Neural progenitor cell (in vitro differentiated cells): ENCODE data around the gene MBTPS2. TPM values are rescaled to one million over a fixed set of nuclear protein-coding genes. Genes with fewer than 3 reads are reported as not detected.

ENCODE experiments used
- DNase-seq: peaks from one replicate; pipeline ENCODE4 v3.0.0-alpha.2; 2016; ENCODE audit warnings: low spot score
- H2AFZ ChIP-seq: fragments of 200-600 bp; sonication (generic); replicated peaks from 2 replicates; pipeline ENCODE4 v1.6.1; 2016; ENCODE audit warnings: antibody characterized with exemption
- H3F3A ChIP-seq: fragments of 200-600 bp; sonication (generic); 2 replicates; pipeline ENCODE4 v1.6.1; 2016; ENCODE audit warnings: antibody characterized with exemption, low read depth
- H3K27ac ChIP-seq: fragments of 200-600 bp; sonication (generic); 2 replicates; pipeline ENCODE4 v1.5.1; 2016; ENCODE audit warnings: mild to moderate bottlenecking
- H3K27me3 ChIP-seq: fragments of 200-600 bp; sonication (generic); 2 replicates; pipeline ENCODE4 v1.6.1; 2016; ENCODE audit warnings: mild to moderate bottlenecking, moderate library complexity
- H3K36me3 ChIP-seq: fragments of 200-600 bp; sonication (generic); 2 replicates; pipeline ENCODE4 v1.5.1; 2016
- H3K4me1 ChIP-seq: fragments of 200-600 bp; sonication (generic); 2 replicates; pipeline ENCODE4 v1.6.1; 2016; ENCODE audit warnings: mixed run types
- H3K4me2 ChIP-seq: fragments of 200-600 bp; sonication (generic); 2 replicates; pipeline ENCODE4 v1.6.1; 2016
- H3K4me3 ChIP-seq: fragments of 200-600 bp; sonication (generic); 2 replicates; pipeline ENCODE4 v1.5.1; 2016
- H3K79me2 ChIP-seq: fragments of 200-600 bp; sonication (generic); 2 replicates; pipeline ENCODE4 v1.6.1; 2016; ENCODE audit warnings: low read depth
- H3K9ac ChIP-seq: fragments of 200-600 bp; sonication (generic); 2 replicates; pipeline ENCODE4 v1.6.1; 2016
- H3K9me3 ChIP-seq: fragments of 200-600 bp; sonication (generic); 2 replicates; pipeline ENCODE4 v1.5.1; 2016; ENCODE audit warnings: low read depth
- H4K20me1 ChIP-seq: fragments of 200-600 bp; sonication (generic); 2 replicates; pipeline ENCODE4 v1.6.1; 2016; ENCODE audit warnings: low read depth
- H3K27ac Mint-ChIP-seq: 3 replicates; pipeline ENCODE4 v1.8.0; 2021; ENCODE audit warnings: mixed read lengths
- H3K27me3 Mint-ChIP-seq: 2 replicates; pipeline ENCODE4 v1.8.0; 2022; ENCODE audit warnings: low read depth, mild to moderate bottlenecking, inconsistent platforms, moderate library complexity, mixed read lengths; ENCODE audit not compliant: insufficient read depth
- H3K36me3 Mint-ChIP-seq: 3 replicates; pipeline ENCODE4 v1.8.0; 2021; ENCODE audit warnings: mixed read lengths
- H3K4me1 Mint-ChIP-seq: 3 replicates; pipeline ENCODE4 v1.8.0; 2021; ENCODE audit warnings: mixed read lengths
- H3K4me3 Mint-ChIP-seq: 3 replicates; pipeline ENCODE4 v1.8.0; 2021; ENCODE audit warnings: mild to moderate bottlenecking, moderate library complexity, mixed read lengths
- H3K9me3 Mint-ChIP-seq: 3 replicates; pipeline ENCODE4 v1.8.0; 2020; ENCODE audit warnings: mixed read lengths
- EZH2 ChIP-seq: fragments of 200-600 bp; sonication (generic); IDR thresholded peaks from 2 replicates; pipeline ENCODE4 v1.6.1; 2017; ENCODE audit warnings: antibody characterized with exemption, mild to moderate bottlenecking, moderate library complexity
- EZH2phosphoT487 ChIP-seq: fragments of 200-600 bp; sonication (generic); IDR thresholded peaks from 2 replicates; pipeline ENCODE4 v1.6.1; 2017; ENCODE audit warnings: antibody characterized with exemption
- total RNA-seq: library from RNA; depleted of rRNA; stranded (reverse); fragments of >200 nt; gene quantifications from 2 replicates; pipeline ENCODE4 v1.2.3, GENCODE V29; 2015; ENCODE audit warnings: low replicate concordance
- TF ChIP-seq, protein P1 (sequence below): fragments of 200-600 bp; sonication (generic); IDR thresholded peaks from 2 replicates; pipeline ENCODE4 v1.5.1; 2017; ENCODE audit warnings: antibody characterized with exemption, mild to moderate bottlenecking

MBTPS2 gene
- total RNA-seq: 5.2 and 8.4 TPM in 2 replicates

DNA sequence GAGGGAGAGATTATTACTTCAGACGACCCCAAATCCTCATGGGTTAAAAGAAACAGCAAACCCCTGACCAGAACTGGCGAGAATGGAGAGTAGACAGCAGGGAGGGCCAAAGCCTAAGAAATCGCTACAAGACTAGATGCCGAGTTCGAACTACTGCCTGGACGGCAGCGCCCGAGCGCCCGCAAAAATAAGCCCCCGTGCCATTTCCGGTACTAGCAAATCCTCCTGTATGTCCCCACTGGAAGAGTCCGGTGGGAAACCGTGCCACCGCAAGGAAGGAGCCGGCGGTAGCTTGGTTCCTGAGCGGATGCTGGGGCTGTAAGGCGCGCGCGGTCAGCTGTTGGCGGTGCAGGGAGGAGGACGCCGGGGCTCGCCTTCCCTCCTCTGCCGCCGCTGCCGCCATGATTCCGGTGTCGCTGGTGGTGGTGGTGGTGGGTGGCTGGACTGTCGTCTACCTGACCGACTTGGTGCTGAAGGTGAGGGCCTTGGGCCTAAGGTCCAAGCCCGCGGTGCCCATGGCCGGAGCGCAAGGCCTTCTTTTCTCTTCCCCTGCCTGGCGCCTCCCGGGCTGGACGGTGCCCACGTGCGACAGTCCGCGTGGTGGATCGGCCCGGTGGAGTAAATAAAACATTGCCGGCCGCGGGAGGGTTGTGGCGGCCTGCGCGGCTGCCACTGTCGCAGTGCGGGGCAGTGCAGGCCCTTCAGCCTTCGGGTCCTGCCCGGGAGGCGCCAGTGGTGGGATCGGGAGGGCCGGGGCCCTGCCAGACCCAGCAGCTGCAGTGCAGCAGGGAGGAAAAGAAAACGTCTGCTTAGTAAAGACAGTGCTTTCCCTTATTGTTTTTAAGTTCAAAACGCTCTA is at the start of gene MBTPS2:
MBTPS2 (plus strand) TSS at position 284 of the 859 bp plus-strand sequence; CDS start at position 402, 118 bp downstream.
- no peaks in the 10 kb centered on the region for H3K27me3 ChIP-seq
- H3K4me3 ChIP-seq: peak within 1 kb of the TSS; percentile 61

DNA sequence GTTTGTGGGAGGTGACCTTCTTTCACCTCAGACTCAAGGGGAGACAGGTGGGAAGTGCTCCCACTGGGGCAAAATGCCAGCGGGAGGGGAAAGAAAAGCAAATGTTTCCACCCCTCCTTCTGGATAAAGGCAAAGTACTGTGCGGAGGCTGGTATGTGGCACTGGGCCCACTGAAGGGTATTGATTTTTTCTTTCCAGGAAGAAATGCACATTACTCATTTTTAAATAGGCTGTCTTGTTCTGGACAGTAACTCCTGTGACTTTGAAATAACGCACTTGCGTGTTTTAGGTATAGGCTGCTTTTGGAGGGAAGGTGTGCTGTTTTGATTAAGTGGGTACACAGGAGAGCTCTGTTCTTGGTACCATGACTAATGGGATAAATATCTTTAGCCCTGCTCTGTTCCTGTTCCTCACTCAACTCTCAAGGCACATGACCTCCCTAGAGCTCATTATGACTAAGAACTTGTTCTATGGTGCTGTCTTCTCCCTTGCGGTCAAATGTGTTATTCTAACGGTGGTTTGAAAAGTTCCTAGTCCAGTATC is 40.7 kb upstream of the MBTPS2 start:
- Mint-ChIP-seq H3K27me3 (no peaks in the 10 kb centered on the region), H3K4me3 (no peak overlapping the region), H3K9me3 (no peaks in the 10 kb centered on the region), H3K4me1 (peaks cover 8% of the 10 kb centered on the region), H3K36me3 (no peaks in the 10 kb centered on the region), H3K27ac (no peak overlapping the region)
- no peak overlapping the region for H3K4me3 ChIP-seq
- H3K27ac ChIP-seq: no peak overlapping the region
- H2AFZ ChIP-seq: no peak overlapping the region
- H3K9ac ChIP-seq: no peak overlapping the region
- no peak for TF ChIP-seq EZH2phosphoT487
- no peak for TF ChIP-seq EZH2
- TF ChIP-seq, protein P1, sequence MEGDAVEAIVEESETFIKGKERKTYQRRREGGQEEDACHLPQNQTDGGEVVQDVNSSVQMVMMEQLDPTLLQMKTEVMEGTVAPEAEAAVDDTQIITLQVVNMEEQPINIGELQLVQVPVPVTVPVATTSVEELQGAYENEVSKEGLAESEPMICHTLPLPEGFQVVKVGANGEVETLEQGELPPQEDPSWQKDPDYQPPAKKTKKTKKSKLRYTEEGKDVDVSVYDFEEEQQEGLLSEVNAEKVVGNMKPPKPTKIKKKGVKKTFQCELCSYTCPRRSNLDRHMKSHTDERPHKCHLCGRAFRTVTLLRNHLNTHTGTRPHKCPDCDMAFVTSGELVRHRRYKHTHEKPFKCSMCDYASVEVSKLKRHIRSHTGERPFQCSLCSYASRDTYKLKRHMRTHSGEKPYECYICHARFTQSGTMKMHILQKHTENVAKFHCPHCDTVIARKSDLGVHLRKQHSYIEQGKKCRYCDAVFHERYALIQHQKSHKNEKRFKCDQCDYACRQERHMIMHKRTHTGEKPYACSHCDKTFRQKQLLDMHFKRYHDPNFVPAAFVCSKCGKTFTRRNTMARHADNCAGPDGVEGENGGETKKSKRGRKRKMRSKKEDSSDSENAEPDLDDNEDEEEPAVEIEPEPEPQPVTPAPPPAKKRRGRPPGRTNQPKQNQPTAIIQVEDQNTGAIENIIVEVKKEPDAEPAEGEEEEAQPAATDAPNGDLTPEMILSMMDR: no peak
- no peak overlapping the region for H3K4me2 ChIP-seq
- H3K79me2 ChIP-seq: no peaks in the 10 kb centered on the region
- H3K36me3 ChIP-seq: no peaks in the 10 kb centered on the region
- H3F3A ChIP-seq: no peaks in the 10 kb centered on the region
- no peaks in the 10 kb centered on the region for H3K9me3 ChIP-seq
- H3K27me3 ChIP-seq: no peaks in the 10 kb centered on the region
- no peak for DNase-seq
- H4K20me1 ChIP-seq: no peaks in the 10 kb centered on the region
- no peaks in the 10 kb centered on the region for H3K4me1 ChIP-seq

More for the DNA sequence above, at the start of gene MBTPS2:
- Histone ChIP-seq H3K4me2 (peak within 1 kb of the TSS; percentile 80), H3K4me1 (no peaks in the 10 kb centered on the region), H3K9me3 (no peaks in the 10 kb centered on the region), H3F3A (no peaks in the 10 kb centered on the region), H3K27ac (no peak within 1 kb of the TSS), H4K20me1 (no peaks in the 10 kb centered on the region), H3K79me2 (peaks cover 14% of the 10 kb centered on the region), H2AFZ (peak within 1 kb of the TSS; percentile 88), H3K36me3 (no peaks in the 10 kb centered on the region), H3K9ac (peak within 1 kb of the TSS; percentile 91)
- Mint-ChIP-seq H3K27me3 (no peaks in the 10 kb centered on the region), H3K4me3 (peak within 1 kb of the TSS; percentile 92), H3K27ac (peak within 1 kb of the TSS; percentile 84), H3K36me3 (no peaks in the 10 kb centered on the region), H3K4me1 (peaks cover 6% of the 10 kb centered on the region), H3K9me3 (peaks cover 6% of the 10 kb centered on the region)
- no peak for TF ChIP-seq EZH2phosphoT487
- TF ChIP-seq, protein P1: peak; percentile 25
- DNase-seq: peak; percentile 84

DNA sequence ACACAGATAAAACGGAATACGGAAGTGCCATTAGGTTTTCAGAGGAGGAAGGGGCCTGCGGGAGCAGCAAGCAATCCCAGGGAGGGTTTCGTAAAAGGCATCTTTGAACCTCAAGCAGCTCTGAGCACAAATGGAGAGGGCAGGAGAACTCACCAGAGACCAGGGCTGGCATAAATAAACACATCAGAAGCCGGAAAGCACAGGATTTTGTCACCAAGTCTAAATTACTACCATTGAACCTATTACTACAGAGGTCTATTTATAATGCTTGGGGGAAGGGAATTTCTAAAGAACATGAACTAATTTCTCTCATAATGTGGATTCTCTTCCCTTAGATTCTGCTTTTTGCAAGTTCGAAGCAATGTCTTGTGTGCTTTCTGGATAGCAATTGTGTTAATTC is 39.6 kb upstream of the MBTPS2 start:
- Mint-ChIP-seq H3K27me3 (no peaks in the 10 kb centered on the region), H3K4me1 (peaks cover 8% of the 10 kb centered on the region), H3K36me3 (no peaks in the 10 kb centered on the region), H3K4me3 (no peak overlapping the region), H3K9me3 (no peaks in the 10 kb centered on the region), H3K27ac (no peak overlapping the region)
- Histone ChIP-seq H3F3A (no peaks in the 10 kb centered on the region), H3K9ac (no peak overlapping the region), H2AFZ (no peak overlapping the region), H3K79me2 (no peaks in the 10 kb centered on the region), H3K36me3 (no peaks in the 10 kb centered on the region), H3K27me3 (no peaks in the 10 kb centered on the region), H4K20me1 (no peaks in the 10 kb centered on the region), H3K4me2 (no peak overlapping the region), H3K4me1 (no peaks in the 10 kb centered on the region), H3K4me3 (no peak overlapping the region), H3K9me3 (no peaks in the 10 kb centered on the region), H3K27ac (no peak overlapping the region)
- TF ChIP-seq EZH2: no peak
- TF ChIP-seq EZH2phosphoT487: no peak
- TF ChIP-seq, protein P1: no peak
- DNase-seq: no peak
